Tongue (tissue), 2 donors: ENCODE measurements around the gene WDHD1. TPM values are rescaled to one million over a fixed set of nuclear protein-coding genes. Genes with fewer than 3 reads are reported as not detected.
"Not testable (repeated sequence)": the region's sequence is repeated elsewhere in the genome, so short reads cannot be mapped to it uniquely, and the experiment has no call there.

Experiments
- DNase-seq: peaks from one replicate; pipeline ENCODE4 v3.0.0-alpha.2; 2015
- total RNA-seq: library from RNA; depleted of rRNA; stranded (reverse); fragments of >200 nt; gene quantifications from one replicate; pipeline ENCODE4 v1.2.3, GENCODE V29; 2014

WDHD1 gene
- total RNA-seq, 1 donor from 2014 or later, result 13.3 TPM

DNA sequence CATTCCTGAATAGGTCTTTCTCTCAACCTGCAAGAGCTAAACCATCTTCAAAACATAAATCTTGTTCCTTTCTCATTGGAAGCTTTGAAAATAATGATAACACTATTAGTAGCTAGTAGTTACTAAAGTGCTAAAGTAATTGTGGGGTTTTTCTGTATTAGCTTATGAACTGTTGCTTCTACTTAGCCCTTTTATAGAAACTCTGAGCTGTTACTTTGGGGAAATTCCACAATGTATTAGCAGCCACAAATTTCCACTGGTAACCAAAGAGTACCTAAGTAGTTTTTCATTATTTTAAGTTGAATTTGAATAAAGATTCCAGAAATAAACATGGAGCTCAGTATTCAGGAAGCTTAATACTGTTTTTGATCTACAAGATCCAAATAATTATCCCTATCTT, 18.2 kb upstream of the WDHD1 start:
- DNase-seq, result no peak

DNA sequence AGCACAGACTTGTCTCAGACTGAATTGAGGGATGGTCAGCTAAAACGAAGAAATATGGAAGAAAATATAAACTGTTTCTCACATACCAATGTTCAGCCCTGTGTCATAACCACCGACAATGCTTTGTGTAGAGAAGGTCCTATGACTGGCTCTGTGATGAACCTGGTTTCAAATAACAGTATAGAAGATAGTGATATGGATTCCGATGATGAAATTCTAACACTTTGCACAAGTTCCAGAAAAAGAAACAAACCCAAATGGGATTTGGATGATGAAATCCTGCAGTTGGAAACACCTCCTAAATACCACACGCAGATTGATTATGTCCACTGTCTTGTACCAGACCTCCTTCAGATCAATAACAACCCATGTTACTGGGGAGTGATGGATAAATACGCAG, 16.6 kb upstream of the WDHD1 start:
- DNase-seq, result no peak

DNA sequence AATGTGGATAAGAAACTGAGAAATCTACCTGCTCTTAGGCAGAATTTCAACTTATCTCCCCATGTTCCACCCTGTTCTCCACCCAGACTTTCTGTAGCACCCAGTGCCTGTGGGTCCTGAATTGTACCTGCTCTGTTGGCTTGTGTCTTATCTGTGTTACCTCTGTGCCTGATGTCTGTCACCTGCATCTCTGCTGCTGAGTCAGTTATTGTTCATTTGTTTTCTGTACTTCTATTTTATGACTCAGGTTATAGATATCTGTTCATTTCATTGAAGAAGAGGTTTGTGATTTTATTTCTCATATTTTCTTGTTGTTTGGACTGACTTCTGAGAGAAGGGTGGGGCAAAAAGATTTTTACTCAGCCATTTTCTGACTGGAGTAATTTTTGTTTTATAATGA, 11.8 kb upstream of the WDHD1 start:
- DNase-seq, result no peak

DNA sequence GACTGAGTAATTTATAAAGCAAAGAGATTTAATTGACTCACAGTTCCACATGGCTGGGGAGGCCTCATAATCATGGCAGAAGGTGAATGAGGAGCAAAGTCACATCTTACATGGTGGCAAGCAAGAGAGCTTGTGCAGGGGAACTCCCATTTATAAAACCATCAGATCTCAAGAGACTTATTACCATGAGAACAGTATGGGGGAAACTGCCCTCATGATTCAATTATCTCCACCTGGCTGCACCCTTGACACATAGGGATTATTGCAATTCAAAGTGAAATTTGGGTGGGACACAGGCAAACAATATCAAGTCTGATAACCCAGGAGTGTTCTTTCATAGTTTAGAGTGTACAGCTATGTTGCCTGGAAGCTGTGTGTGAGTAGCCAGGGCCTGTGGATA, 11.1 kb upstream of the WDHD1 start:
- DNase-seq, result not testable (repeated sequence)

- no peak for DNase-seq
Measured at GRCh38 chr14:55031190-55031589, 4.3 kb upstream of the WDHD1 start.

DNA sequence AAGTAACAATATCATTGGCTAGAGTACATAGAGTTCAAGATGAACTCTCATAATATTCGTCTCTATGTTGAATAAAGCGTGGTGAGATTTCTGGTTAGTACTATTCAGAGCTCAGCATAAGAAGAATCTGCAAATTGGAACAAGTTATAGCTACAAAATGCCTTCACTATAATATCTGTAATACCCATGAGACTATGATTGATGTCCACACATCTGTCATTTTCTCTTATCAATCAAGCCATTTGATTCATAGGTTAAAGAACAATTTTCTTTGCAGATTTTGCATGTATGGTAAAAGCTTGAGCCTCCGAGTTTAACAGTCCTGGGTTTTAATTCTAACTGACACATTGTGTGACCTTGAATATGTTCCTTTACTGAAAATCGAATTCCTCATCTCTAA, 1.6 kb upstream of the WDHD1 start:
- DNase-seq, result no peak

DNA sequence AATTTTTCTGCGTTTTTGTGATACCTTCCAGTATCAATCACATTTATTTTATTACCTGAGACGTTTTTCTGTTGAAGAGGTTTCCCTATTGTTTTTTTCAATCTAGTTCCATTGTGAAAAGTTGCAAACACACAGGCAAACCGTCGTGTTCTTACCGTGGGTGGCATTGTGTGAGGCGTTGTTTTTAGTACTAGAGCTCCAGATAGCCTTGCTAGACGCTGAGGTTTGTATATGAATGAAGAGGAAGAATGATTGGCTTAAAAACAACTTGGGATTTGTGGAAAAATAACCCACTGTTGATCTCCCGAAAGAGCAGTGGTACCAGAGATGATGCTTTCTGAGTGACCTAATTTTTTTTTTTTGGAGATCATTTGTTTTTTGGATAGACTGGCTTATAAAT, 1.2 kb upstream of the WDHD1 start:
- DNase-seq, result peak; percentile 9

GRCh38 chr14:55026441-55026792, 482 bp downstream of the WDHD1 start:
- DNase-seq, result no peak

GRCh38 chr14:55025948-55026347, 951 bp downstream of the WDHD1 start:
- no peak for DNase-seq

GRCh38 chr14:55024365-55024764, 2.5 kb downstream of the WDHD1 start:
- DNase-seq, result not testable (repeated sequence)

GRCh38 chr14:55019968-55020554, 6.8 kb downstream of the WDHD1 start:
- DNase-seq, result no peak

DNA sequence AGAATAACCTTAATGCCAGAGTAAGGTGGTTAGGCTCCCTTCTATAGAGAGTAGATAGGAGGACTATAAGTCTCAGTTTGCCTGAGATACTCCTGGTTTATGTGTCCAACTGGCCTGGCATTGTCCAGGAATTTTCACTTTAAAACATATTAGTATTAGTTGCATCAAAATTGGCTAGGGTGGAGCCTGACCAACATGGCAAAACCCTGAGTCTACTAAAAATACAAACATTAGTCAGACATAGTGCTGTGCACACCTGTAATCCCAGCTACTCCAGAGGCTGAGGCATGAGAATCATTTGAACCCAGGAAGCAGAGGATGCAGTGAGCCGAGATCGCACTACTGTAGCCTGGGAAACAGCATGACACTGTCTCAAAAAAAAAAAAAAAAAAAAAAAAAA, 11.9 kb downstream of the WDHD1 start:
- no peak for DNase-seq

DNA sequence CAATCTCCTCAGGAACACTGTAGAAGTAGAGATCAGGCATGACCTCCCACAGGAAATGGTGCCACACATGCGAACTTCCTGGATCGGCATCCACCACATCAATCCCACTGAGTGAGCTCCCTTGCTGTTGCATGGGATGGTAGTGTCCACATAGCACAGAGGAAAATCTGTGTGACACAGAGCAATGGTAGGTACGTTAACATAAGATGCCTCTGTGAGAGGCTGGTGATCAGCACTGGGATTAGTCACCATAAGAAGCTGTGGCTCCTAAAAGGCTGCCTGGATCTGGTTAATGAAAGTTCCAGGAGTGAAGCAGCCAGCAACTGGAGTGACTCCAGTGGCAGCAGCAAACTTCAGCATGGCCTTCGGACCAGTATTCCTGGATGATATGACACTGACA, 21.8 kb downstream of the WDHD1 start:
- DNase-seq, result no peak

DNA sequence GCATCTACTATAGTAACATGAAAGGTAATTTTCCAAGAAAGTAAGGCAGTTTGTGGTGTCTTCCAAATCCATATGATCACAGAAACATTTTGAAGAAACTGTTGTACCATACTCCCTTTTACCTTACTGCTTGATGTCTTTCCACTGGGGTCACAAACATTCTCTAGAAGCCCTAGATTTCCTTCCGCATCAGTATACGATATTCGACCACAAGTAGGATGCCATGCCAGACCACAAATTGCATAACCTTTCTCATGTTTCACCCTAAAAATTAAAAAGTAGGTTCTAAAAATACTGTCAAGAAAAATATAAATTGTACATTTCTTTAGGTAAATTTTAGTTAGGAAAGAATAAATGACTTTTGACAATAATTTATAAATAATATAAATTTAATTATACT, 26.5 kb downstream of the WDHD1 start:
- DNase-seq, result no peak

GRCh38 chr14:54985156-54985555, 41.7 kb downstream of the WDHD1 start:
- DNase-seq, result no peak

GRCh38 chr14:54981698-54982097, 45.2 kb downstream of the WDHD1 start:
- no peak for DNase-seq

- DNase-seq, result no peak
Measured at GRCh38 chr14:54979039-54979438, 47.9 kb downstream of the WDHD1 start.

GRCh38 chr14:54976316-54976715, 50.6 kb downstream of the WDHD1 start:
- no peak for DNase-seq

- no peak for DNase-seq
Measured at GRCh38 chr14:54975856-54976255, 51.0 kb downstream of the WDHD1 start.

DNA sequence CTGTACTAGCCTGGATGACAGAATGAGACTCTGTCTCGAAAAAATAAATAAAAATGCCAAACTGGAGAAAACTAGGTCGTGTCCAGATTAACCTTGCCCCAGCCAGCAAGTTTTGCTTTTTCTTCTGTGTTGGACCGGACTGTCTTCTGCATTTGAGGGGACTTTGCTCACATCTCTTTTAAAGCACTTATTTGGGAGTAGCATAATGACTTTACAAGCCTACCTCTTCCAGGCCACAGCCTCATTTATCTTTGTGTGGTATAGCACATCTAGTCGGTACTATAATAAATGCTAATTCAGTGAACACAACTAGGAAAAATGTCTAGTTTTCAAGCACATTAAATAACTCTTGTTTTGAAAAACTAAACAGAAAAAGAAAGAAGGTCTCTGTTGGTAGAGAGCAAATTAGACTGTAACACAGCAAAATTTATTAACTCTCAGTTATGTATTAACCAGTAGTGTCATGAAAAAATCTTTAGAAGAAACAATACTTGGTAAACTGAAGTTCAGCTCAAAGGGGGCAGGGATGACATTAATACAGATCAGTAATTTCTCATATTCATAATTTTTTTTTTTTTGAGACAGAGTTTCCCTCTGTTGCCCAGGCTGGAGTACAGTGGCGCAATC, 52.0 kb downstream of the WDHD1 start:
- DNase-seq, result no peak

DNA sequence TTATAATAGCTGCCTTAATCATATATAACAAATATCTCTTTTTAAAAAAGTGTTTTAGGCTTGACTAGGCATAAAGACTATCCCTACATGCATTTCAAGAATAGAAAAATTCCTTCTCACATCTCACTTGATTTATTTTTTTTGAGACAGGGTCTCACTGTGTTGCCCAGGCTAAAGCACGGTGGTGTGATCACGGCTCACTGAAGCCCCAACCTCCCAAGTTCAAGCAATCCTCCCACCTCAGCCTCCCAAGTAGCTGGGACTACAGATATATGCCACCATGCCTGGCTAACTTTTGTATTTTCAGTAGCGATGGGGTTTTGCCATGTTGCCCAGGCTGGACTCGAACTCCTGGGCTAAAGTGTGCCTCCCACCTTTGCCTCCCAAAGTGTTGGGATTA, 59.4 kb downstream of the WDHD1 start:
- no peak for DNase-seq

GRCh38 chr14:54955143-54955542, 71.8 kb downstream of the WDHD1 start:
- DNase-seq, result no peak

GRCh38 chr14:54953609-54954008, 73.3 kb downstream of the WDHD1 start:
- DNase-seq, result not testable (repeated sequence)

DNA sequence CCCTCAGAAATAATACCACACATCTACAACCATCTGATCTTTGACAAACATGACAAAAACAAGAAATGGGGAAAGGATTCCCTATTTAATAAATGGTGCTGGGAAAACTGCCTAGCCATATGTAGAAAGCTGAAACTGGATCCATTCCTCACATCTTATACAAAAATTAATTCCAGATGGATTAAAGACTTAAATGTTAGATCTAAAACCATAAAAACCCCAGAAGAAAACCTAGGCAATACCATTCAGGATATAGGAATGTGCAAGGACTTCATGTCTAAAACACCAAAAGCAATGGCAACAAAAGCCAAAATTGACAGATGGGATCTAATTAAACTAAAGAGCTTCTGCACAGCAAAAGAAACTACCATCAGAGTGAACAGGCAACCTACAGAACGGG, 74.1 kb downstream of the WDHD1 start:
- DNase-seq, result not testable (repeated sequence)

GRCh38 chr14:54947230-54947629, 79.7 kb downstream of the WDHD1 start:
- DNase-seq, result no peak
